Measurements from ENCODE around the gene RELCH.
A peak's percentile ranks its signal among the peaks of the same experiment; 100 is the strongest.

RELCH gene

GRCh38 chr18:62325806-62326645 lies 139.0 kb downstream of the RELCH start:
- DNase-seq: no peak

- DNase-seq: no peak
Measured at GRCh38 chr18:62326646-62327348, 139.7 kb downstream of the RELCH start.

- DNase-seq: no peak
Measured at GRCh38 chr18:62327977-62328376, 140.9 kb downstream of the RELCH start.

GRCh38 chr18:62328586-62329525 lies 141.8 kb downstream of the RELCH start:
- no peak for DNase-seq

- DNase-seq: no peak
Measured at GRCh38 chr18:62329691-62330454, 142.8 kb downstream of the RELCH start.

GRCh38 chr18:62330650-62331049 lies 143.6 kb downstream of the RELCH start:
- no peak for DNase-seq

- no peak for DNase-seq
Measured at GRCh38 chr18:62331581-62332356, 144.7 kb downstream of the RELCH start.

- DNase-seq: no peak
Measured at GRCh38 chr18:62332431-62332830, 145.4 kb downstream of the RELCH start.

GRCh38 chr18:62332964-62333695 lies 146.1 kb downstream of the RELCH start:
- no peak for DNase-seq

- DNase-seq: no peak
Measured at GRCh38 chr18:62334120-62334519, 147.1 kb downstream of the RELCH start.

GRCh38 chr18:62335494-62335893 lies 148.4 kb downstream of the RELCH start:
- no peak for DNase-seq

- no peak for DNase-seq
Measured at GRCh38 chr18:62336618-62337017, 149.6 kb downstream of the RELCH start.

GRCh38 chr18:62337336-62337735 lies 150.3 kb downstream of the RELCH start:
- DNase-seq: no peak

GRCh38 chr18:62338446-62339105 lies 151.5 kb downstream of the RELCH start:
- DNase-seq: no peak

GRCh38 chr18:62339106-62339988 lies 152.3 kb downstream of the RELCH start:
- DNase-seq: no peak

- DNase-seq: no peak
Measured at GRCh38 chr18:62340996-62341395, 153.9 kb downstream of the RELCH start.

- DNase-seq: peak; percentile 26
Measured at GRCh38 chr18:62341473-62341872, 154.4 kb downstream of the RELCH start.

GRCh38 chr18:62342884-62343283 lies 155.8 kb downstream of the RELCH start:
- DNase-seq: no peak

- DNase-seq: no peak
Measured at GRCh38 chr18:62343316-62343715, 156.3 kb downstream of the RELCH start.

Data from NCI-H1436 (cell line).